ENCODE data around the gene ADCY10.

- no peak for TF ChIP-seq POLR2A (IDR thresholded peaks at IDR 0.05)
- TF ChIP-seq, protein P1, sequence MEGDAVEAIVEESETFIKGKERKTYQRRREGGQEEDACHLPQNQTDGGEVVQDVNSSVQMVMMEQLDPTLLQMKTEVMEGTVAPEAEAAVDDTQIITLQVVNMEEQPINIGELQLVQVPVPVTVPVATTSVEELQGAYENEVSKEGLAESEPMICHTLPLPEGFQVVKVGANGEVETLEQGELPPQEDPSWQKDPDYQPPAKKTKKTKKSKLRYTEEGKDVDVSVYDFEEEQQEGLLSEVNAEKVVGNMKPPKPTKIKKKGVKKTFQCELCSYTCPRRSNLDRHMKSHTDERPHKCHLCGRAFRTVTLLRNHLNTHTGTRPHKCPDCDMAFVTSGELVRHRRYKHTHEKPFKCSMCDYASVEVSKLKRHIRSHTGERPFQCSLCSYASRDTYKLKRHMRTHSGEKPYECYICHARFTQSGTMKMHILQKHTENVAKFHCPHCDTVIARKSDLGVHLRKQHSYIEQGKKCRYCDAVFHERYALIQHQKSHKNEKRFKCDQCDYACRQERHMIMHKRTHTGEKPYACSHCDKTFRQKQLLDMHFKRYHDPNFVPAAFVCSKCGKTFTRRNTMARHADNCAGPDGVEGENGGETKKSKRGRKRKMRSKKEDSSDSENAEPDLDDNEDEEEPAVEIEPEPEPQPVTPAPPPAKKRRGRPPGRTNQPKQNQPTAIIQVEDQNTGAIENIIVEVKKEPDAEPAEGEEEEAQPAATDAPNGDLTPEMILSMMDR (IDR thresholded peaks at IDR 0.05), result no peak
Observed at GRCh38 chr1:167909691-167910180, 4.2 kb downstream of the ADCY10 start.

All from esophagus squamous epithelium (tissue), 4 donors.